ENCODE measurements around the gene SIK3. TPM values are rescaled to one million over a fixed set of nuclear protein-coding genes. Genes with fewer than 3 reads are reported as not detected.
"Not testable (repeated sequence)": the region's sequence is repeated elsewhere in the genome, so short reads cannot be mapped to it uniquely, and the experiment has no call there.

The SIK3 gene
- total and polyA plus RNA-seq, 4 donors: 33.8 to 61.6 (median 51.8) TPM

GRCh38 chr11:117134431-117134830 is 36.2 kb upstream of the SIK3 start:
- H3K27me3 ChIP-seq (ENCODE audit: control insufficient read depth, insufficient read depth, low read length): no peaks in the 10 kb centered on the region
- no peak for DNase-seq (ENCODE audit: low read depth in 4 of 6, low spot score in 6 of 6)
- no peak overlapping the region for H3K27ac ChIP-seq (ENCODE audit: low read depth, low read length)
- H3K36me3 ChIP-seq (ENCODE audit: control insufficient read depth, insufficient read depth, low read length): no peaks in the 10 kb centered on the region
- H3K4me3 ChIP-seq (ENCODE audit: low read depth, low read length): no peak overlapping the region
- no peaks in the 10 kb centered on the region for H3K9me3 ChIP-seq (ENCODE audit: control insufficient read depth, insufficient read depth, low read length)
- no peaks in the 10 kb centered on the region for H3K4me1 ChIP-seq (ENCODE audit: control insufficient read depth, insufficient read depth, low read length)
- no CpG with 5 or more reads among the region's 3 CpGs for WGBS (ENCODE audit: insufficient coverage)

DNA sequence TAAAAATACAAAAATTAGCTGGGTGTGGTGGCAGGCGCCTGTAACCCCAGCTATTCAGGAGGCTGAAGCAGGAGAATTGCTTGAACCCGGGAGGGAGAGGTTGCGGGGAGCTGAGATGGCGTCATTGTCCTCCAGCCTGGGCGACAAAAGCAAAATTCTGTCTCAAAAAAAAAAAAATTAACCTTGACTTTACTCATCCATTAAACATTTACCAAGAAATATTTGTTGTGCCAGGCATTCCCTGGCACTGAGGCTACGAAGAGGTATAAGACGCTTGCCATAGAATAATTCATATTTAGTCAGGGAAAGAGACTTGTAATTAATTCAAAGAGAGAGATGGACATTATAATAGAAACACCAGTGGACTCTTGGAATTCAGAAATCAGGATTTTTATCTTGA is 32.7 kb upstream of the SIK3 start:
- no peaks in the 10 kb centered on the region for H3K27me3 ChIP-seq (ENCODE audit: control insufficient read depth, insufficient read depth, low read length)
- H3K27ac ChIP-seq (ENCODE audit: low read depth, low read length): no peak overlapping the region
- no peaks in the 10 kb centered on the region for H3K4me1 ChIP-seq (ENCODE audit: control insufficient read depth, insufficient read depth, low read length)
- no peaks in the 10 kb centered on the region for H3K9me3 ChIP-seq (ENCODE audit: control insufficient read depth, insufficient read depth, low read length)
- no peak overlapping the region for H3K4me3 ChIP-seq (ENCODE audit: low read depth, low read length)
- DNase-seq (ENCODE audit: low read depth in 4 of 6, low spot score in 6 of 6): no peak
- WGBS (ENCODE audit: insufficient coverage): no CpG with 5 or more reads among the region's 7 CpGs
- H3K36me3 ChIP-seq (ENCODE audit: control insufficient read depth, insufficient read depth, low read length): no peaks in the 10 kb centered on the region

- not testable (repeated sequence) for H3K27me3 ChIP-seq (ENCODE audit: control insufficient read depth, insufficient read depth, low read length); DNase-seq (ENCODE audit: low read depth in 4 of 6, low spot score in 6 of 6); H3K4me1 ChIP-seq (ENCODE audit: control insufficient read depth, insufficient read depth, low read length); H3K27ac ChIP-seq (ENCODE audit: low read depth, low read length); H3K4me3 ChIP-seq (ENCODE audit: low read depth, low read length); H3K9me3 ChIP-seq (ENCODE audit: control insufficient read depth, insufficient read depth, low read length); H3K36me3 ChIP-seq (ENCODE audit: control insufficient read depth, insufficient read depth, low read length)
- 80% methylated on average over 1 of the region's 7 CpGs for WGBS (ENCODE audit: insufficient coverage)
These were observed 32.2 kb upstream of the SIK3 start for GRCh38 chr11:117130396-117130795.

DNA sequence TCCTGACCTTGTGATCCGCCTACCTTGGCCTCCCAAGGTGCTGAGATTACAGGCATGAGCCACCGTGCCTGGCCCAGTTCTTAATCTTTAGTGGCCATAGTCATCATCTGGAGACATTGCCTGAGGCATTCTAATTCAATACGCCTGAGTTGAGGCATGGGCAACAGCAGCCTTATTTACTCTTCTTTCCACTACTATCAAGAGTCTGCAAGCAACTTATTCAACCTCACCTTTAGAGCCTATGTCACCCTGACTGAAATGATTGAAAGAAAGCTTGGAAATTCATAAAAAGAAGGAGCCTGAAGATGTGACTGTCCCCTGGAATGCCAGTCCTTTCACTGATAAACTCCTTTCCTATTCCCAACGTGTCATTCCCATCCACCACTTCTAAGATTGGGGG is 30.1 kb upstream of the SIK3 start:
- H3K4me3 ChIP-seq (ENCODE audit: low read depth, low read length): no peak overlapping the region
- no peak overlapping the region for H3K27ac ChIP-seq (ENCODE audit: low read depth, low read length)
- 80% methylated on average over 2 of the region's 4 CpGs for WGBS (ENCODE audit: insufficient coverage)
- H3K36me3 ChIP-seq (ENCODE audit: control insufficient read depth, insufficient read depth, low read length): no peaks in the 10 kb centered on the region
- H3K27me3 ChIP-seq (ENCODE audit: control insufficient read depth, insufficient read depth, low read length): no peaks in the 10 kb centered on the region
- H3K9me3 ChIP-seq (ENCODE audit: control insufficient read depth, insufficient read depth, low read length): no peaks in the 10 kb centered on the region
- H3K4me1 ChIP-seq (ENCODE audit: control insufficient read depth, insufficient read depth, low read length): no peaks in the 10 kb centered on the region
- no peak for DNase-seq (ENCODE audit: low read depth in 4 of 6, low spot score in 6 of 6)

- Histone ChIP-seq H3K36me3 (ENCODE audit: control insufficient read depth, insufficient read depth, low read length) (no peaks in the 10 kb centered on the region), H3K4me1 (ENCODE audit: control insufficient read depth, insufficient read depth, low read length) (no peaks in the 10 kb centered on the region), H3K27me3 (ENCODE audit: control insufficient read depth, insufficient read depth, low read length) (no peaks in the 10 kb centered on the region), H3K27ac (ENCODE audit: low read depth, low read length) (no peak overlapping the region), H3K9me3 (ENCODE audit: control insufficient read depth, insufficient read depth, low read length) (no peaks in the 10 kb centered on the region), H3K4me3 (ENCODE audit: low read depth, low read length) (no peak overlapping the region)
- peak in 3 of 6 donors; percentile 2 to 63 (median 58) for DNase-seq (ENCODE audit: low read depth in 4 of 6, low spot score in 6 of 6)
- WGBS (ENCODE audit: insufficient coverage): 56% methylated on average over 4 of the region's 6 CpGs
These were observed 29.1 kb upstream of the SIK3 start for GRCh38 chr11:117127171-117127901.

GRCh38 chr11:117126223-117126965 is 28.2 kb upstream of the SIK3 start:
- Histone ChIP-seq H3K9me3 (ENCODE audit: control insufficient read depth, insufficient read depth, low read length) (no peaks in the 10 kb centered on the region), H3K4me3 (ENCODE audit: low read depth, low read length) (no peak overlapping the region), H3K36me3 (ENCODE audit: control insufficient read depth, insufficient read depth, low read length) (no peaks in the 10 kb centered on the region), H3K27me3 (ENCODE audit: control insufficient read depth, insufficient read depth, low read length) (no peaks in the 10 kb centered on the region), H3K27ac (ENCODE audit: low read depth, low read length) (no peak overlapping the region), H3K4me1 (ENCODE audit: control insufficient read depth, insufficient read depth, low read length) (no peaks in the 10 kb centered on the region)
- DNase-seq (ENCODE audit: low read depth in 4 of 6, low spot score in 6 of 6): peak in 2 of 6 donors; percentile 4 to 16
- WGBS (ENCODE audit: insufficient coverage): 86% methylated on average over 7 of the region's 7 CpGs

- DNase-seq (ENCODE audit: low read depth in 4 of 6, low spot score in 6 of 6): no peak
- H3K27me3 ChIP-seq (ENCODE audit: control insufficient read depth, insufficient read depth, low read length): no peaks in the 10 kb centered on the region
- no peak overlapping the region for H3K4me3 ChIP-seq (ENCODE audit: low read depth, low read length)
- WGBS (ENCODE audit: insufficient coverage): 80% methylated on average over 2 of the region's 5 CpGs
- H3K27ac ChIP-seq (ENCODE audit: low read depth, low read length): no peak overlapping the region
- H3K4me1 ChIP-seq (ENCODE audit: control insufficient read depth, insufficient read depth, low read length): no peaks in the 10 kb centered on the region
- H3K9me3 ChIP-seq (ENCODE audit: control insufficient read depth, insufficient read depth, low read length): no peaks in the 10 kb centered on the region
- H3K36me3 ChIP-seq (ENCODE audit: control insufficient read depth, insufficient read depth, low read length): no peaks in the 10 kb centered on the region
These were observed 24.3 kb upstream of the SIK3 start for GRCh38 chr11:117122556-117122955.

DNA sequence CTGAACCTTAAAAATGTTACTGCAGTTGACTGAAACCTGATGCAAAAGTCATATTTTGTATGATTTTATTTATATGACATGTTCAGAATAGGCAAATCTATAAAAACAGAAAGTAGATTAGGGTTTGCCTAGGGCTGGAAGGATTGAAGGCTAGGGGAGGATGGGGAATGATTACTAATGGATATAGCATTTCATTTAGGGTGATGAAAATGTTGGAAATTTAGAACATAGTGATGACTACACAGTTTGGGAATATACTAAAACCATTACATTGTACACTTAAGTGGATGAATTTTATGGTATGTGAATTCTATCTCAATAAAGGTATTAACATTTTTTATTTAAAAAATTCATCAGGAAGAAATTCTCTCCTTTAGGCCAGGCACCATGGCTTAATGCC is 22.9 kb upstream of the SIK3 start:
- Histone ChIP-seq H3K4me1 (ENCODE audit: control insufficient read depth, insufficient read depth, low read length) (no peaks in the 10 kb centered on the region), H3K36me3 (ENCODE audit: control insufficient read depth, insufficient read depth, low read length) (no peaks in the 10 kb centered on the region), H3K9me3 (ENCODE audit: control insufficient read depth, insufficient read depth, low read length) (no peaks in the 10 kb centered on the region), H3K4me3 (ENCODE audit: low read depth, low read length) (no peak overlapping the region), H3K27ac (ENCODE audit: low read depth, low read length) (no peak overlapping the region), H3K27me3 (ENCODE audit: control insufficient read depth, insufficient read depth, low read length) (no peaks in the 10 kb centered on the region)
- no peak for DNase-seq (ENCODE audit: low read depth in 4 of 6, low spot score in 6 of 6)

GRCh38 chr11:117117681-117118080 is 19.5 kb upstream of the SIK3 start:
- no peaks in the 10 kb centered on the region for H3K4me1 ChIP-seq (ENCODE audit: control insufficient read depth, insufficient read depth, low read length)
- H3K4me3 ChIP-seq (ENCODE audit: low read depth, low read length): no peak overlapping the region
- no peak overlapping the region for H3K27ac ChIP-seq (ENCODE audit: low read depth, low read length)
- no peaks in the 10 kb centered on the region for H3K27me3 ChIP-seq (ENCODE audit: control insufficient read depth, insufficient read depth, low read length)
- no peaks in the 10 kb centered on the region for H3K9me3 ChIP-seq (ENCODE audit: control insufficient read depth, insufficient read depth, low read length)
- DNase-seq (ENCODE audit: low read depth in 4 of 6, low spot score in 6 of 6): no peak
- H3K36me3 ChIP-seq (ENCODE audit: control insufficient read depth, insufficient read depth, low read length): no peaks in the 10 kb centered on the region

DNA sequence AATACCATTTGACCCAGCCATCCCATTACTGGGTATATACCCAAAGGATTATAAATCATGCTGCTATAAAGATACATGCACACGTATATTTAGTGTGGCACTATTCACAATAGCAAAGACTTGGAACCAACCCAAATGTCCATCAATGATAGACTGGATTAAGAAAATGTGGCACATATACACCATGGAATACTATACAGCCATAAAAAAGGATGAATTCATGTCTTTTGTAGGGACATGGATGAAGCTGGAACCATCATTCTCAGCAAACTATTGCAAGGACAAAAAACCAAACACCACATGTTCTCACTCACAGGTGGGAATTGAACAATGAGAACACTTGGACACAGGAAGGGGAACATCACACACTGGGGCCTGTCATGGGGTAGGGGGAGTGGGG is 14.7 kb upstream of the SIK3 start:
- not testable (repeated sequence) for H3K27me3 ChIP-seq (ENCODE audit: control insufficient read depth, insufficient read depth, low read length); H3K27ac ChIP-seq (ENCODE audit: low read depth, low read length); DNase-seq (ENCODE audit: low read depth in 4 of 6, low spot score in 6 of 6); H3K36me3 ChIP-seq (ENCODE audit: control insufficient read depth, insufficient read depth, low read length); H3K4me3 ChIP-seq (ENCODE audit: low read depth, low read length); H3K4me1 ChIP-seq (ENCODE audit: control insufficient read depth, insufficient read depth, low read length); H3K9me3 ChIP-seq (ENCODE audit: control insufficient read depth, insufficient read depth, low read length)
- WGBS (ENCODE audit: insufficient coverage): no CpG with 5 or more reads among the region's 1 CpG
